Central memory CD4-positive, alpha-beta T cell (primary cell): ENCODE results near the gene CCR3.

Source experiments
- DNase-seq: peaks from one replicate; pipeline ENCODE4 v3.0.0; 2022

CCR3 gene

GRCh38 chr3:46298871-46299607 lies 56.8 kb downstream of the CCR3 start:
- no peak for DNase-seq

- DNase-seq, result no peak
Observed at GRCh38 chr3:46299608-46300460, 57.6 kb downstream of the CCR3 start.

- DNase-seq, result no peak
Observed at GRCh38 chr3:46300461-46300789, 58.2 kb downstream of the CCR3 start.

DNA sequence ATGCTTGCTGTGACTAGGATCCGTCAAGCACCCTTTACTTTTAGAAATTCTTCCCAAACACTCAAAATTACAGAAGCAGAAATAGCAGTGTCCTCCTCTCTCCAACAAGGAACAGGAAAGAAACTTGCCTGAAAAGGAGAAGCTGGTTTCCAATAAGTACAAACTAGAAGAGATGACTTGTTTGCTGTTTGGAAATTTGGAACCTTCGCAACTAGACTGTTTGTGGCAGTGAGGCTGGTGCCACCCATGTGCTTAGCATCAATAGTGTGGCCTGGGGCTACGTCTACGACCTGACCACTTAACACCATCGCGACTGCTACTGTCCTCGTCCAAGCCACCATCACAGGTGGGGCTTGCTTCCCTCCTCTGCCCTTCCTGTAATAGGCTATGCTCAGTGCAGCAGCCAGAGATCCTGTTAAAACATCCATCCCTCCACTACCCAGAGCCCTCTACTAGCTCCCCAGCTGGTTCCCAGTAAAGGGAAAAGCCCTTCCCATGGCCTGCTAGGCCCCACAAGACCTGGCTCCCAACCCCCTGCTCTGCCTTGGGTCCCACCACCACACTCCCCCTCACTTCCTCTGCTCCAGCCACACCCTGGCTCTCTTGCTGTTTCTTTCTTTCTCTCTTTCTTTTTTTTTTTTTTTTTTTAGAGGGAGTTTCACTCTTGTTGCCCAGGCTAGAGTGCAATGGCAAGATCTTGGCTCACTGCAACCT lies 59.0 kb downstream of the CCR3 start:
- DNase-seq, result no peak

GRCh38 chr3:46303240-46303639 lies 61.0 kb downstream of the CCR3 start:
- DNase-seq, result no peak

DNA sequence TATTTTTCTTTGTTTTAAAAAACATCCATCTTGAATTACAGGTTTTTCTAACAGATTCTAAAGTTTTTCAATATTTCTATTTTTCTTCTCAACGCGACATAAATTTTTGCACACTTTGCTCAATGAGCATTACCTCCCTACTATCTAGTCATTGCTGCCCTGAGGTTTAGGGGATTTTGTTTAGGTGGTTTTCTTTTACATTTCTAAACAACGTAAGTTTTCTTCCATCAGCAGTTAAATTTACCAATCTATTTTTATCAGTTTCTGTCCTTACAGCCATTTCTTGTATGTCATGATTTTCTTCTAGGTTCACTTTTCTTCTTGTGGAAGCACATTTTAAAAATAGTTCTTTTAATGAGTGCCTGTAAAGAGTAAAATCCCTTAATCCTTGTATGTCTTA lies 62.5 kb downstream of the CCR3 start:
- DNase-seq, result no peak

- DNase-seq, result no peak
Observed at GRCh38 chr3:46312991-46313390, 70.7 kb downstream of the CCR3 start.

- DNase-seq, result no peak
Observed at GRCh38 chr3:46314517-46314916, 72.3 kb downstream of the CCR3 start.

- no peak for DNase-seq
Observed at GRCh38 chr3:46316206-46316605, 73.9 kb downstream of the CCR3 start.
